ENCODE results near the gene AFAP1.

The AFAP1 gene

DNA sequence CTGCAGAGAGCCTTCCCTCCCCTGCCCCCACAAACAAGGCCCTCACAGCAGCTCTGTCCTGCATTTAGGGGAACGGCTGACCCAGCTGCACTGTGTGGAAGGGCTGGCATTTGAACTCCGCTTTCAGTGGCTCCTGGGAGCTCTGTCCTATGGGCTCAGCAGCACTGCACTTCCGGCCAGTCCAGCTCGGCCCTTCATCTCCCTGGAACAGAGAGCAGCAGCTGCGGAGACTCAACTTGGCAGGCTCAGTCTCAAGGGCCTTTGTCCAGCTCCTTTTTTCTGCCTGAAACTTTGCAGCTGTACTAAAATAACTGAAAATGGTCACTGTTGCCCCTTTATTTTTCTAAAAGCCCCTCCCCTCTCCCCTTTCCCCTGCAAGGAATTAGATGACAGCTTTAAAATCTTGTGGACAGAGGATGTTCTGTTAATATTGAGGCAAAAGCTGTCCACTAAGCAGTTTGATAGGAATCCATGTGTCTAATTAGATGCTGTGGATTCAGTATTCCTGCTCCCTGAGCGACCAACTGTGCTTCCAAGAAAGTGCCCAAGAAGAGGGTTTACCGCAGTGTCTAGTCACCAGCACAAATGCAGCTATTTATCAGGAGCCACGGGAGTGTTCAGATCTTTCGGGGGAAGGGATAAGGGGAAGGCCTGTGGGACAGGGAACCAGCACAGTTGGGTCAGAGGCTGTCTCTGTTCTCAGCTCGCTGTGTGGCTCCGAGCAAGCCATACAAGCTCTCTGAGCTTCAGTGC is 133.1 kb downstream of the AFAP1 start:
- no peaks in the 10 kb centered on the region for H3K9me3 ChIP-seq
- TF ChIP-seq, protein P1, sequence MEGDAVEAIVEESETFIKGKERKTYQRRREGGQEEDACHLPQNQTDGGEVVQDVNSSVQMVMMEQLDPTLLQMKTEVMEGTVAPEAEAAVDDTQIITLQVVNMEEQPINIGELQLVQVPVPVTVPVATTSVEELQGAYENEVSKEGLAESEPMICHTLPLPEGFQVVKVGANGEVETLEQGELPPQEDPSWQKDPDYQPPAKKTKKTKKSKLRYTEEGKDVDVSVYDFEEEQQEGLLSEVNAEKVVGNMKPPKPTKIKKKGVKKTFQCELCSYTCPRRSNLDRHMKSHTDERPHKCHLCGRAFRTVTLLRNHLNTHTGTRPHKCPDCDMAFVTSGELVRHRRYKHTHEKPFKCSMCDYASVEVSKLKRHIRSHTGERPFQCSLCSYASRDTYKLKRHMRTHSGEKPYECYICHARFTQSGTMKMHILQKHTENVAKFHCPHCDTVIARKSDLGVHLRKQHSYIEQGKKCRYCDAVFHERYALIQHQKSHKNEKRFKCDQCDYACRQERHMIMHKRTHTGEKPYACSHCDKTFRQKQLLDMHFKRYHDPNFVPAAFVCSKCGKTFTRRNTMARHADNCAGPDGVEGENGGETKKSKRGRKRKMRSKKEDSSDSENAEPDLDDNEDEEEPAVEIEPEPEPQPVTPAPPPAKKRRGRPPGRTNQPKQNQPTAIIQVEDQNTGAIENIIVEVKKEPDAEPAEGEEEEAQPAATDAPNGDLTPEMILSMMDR (IDR thresholded peaks at IDR 0.05), result no peak
- H3K27me3 ChIP-seq, result no peaks in the 10 kb centered on the region
- no peak overlapping the region for H3K27ac ChIP-seq
- peaks cover 0 to 9% of the 10 kb centered on the region in 2 experiments for H3K4me1 ChIP-seq (ENCODE audit: control insufficient read depth in 1 of 2, insufficient read depth in 1 of 2, low read depth in 1 of 2, low read length in 1 of 2)
- no peak overlapping the region for H3K4me3 ChIP-seq (ENCODE audit: low read depth in 1 of 2, low read length in 1 of 2)
- H3K36me3 ChIP-seq, result peaks cover 20% of the 10 kb centered on the region

DNA sequence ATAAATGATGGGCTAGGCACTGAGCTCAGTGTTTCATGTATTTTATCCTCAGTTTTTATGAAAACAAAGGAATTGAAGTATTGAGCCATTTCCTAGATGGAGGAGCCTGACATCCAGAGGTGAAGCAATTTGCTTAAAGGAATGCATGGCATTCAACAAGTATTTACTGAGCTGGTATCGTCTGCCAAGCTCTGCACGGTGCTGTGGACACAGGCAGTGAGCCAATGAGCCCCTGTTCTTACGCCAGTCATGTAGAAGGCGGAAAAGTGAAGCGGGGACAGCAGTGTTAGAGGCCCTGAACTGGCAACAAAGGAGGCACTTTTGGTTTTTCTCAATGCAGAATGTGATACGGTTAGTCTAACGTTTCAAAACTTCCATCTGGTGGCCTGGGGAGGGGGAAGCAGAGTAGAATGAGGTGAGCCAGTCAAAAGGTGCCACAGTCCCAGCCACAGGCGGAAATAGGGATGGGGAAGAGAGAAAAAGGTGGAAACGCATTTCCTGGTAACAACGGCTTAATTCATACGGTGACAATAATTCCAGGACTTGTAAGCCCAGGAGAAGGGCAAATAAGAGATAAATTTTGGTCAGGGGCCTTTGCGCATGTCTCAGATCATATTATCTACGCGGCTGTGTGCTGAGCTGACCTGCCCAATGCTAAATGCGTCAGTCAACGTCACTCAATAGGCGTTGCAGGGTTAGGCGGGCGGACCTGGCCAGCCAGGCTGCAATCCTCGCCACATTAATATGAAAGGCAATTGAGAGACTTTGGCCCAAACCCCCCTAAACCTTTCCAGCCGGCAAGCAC is 133.9 kb downstream of the AFAP1 start:
- peaks cover 0 to 9% of the 10 kb centered on the region in 2 experiments for H3K4me1 ChIP-seq (ENCODE audit: control insufficient read depth in 1 of 2, insufficient read depth in 1 of 2, low read depth in 1 of 2, low read length in 1 of 2)
- H3K36me3 ChIP-seq, result peaks cover 17% of the 10 kb centered on the region
- H3K9me3 ChIP-seq, result no peaks in the 10 kb centered on the region
- TF ChIP-seq, protein P1 (IDR thresholded peaks at IDR 0.05), result no peak
- H3K4me3 ChIP-seq (ENCODE audit: low read depth in 1 of 2, low read length in 1 of 2), result no peak overlapping the region
- H3K27me3 ChIP-seq, result no peaks in the 10 kb centered on the region
- H3K27ac ChIP-seq, result no peak overlapping the region

DNA sequence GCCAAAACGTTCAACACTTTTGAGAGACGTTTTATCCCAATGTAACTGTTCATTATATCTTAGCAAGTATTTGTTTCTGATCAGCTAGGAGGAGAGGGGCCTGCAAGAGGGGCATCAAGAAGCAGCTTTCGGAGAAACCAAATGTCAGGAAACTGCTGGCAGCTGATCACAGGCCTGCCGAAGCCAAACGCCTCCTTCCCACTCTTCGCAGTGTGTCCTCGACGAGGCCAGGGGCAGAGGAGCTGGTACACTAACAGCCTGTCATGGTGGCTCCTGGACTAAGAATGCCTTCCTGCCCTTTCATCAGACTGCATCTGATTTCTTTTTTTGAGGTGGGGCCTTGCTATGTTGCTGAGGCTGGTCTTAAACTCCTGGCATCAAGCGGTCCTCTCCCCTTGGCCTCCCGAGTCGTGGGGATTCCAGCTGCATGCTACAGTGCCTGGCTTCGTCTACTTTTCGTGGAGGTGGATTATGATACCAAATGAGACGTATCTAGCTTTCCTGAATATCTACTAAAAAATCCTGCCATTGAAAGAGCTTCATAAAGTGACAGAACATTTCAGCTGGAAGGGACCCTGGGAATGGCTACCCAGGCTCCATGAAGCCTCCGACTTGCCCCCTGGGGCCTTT is 134.8 kb downstream of the AFAP1 start:
- H3K4me1 ChIP-seq (ENCODE audit: control insufficient read depth in 1 of 2, insufficient read depth in 1 of 2, low read depth in 1 of 2, low read length in 1 of 2), result peaks cover 0 to 9% of the 10 kb centered on the region in 2 experiments
- TF ChIP-seq, protein P1 (IDR thresholded peaks at IDR 0.05), result no peak
- H3K36me3 ChIP-seq, result peaks cover 24% of the 10 kb centered on the region
- H3K4me3 ChIP-seq (ENCODE audit: low read depth in 1 of 2, low read length in 1 of 2), result no peak overlapping the region
- H3K9me3 ChIP-seq, result no peaks in the 10 kb centered on the region
- no peaks in the 10 kb centered on the region for H3K27me3 ChIP-seq
- H3K27ac ChIP-seq, result no peak overlapping the region

DNA sequence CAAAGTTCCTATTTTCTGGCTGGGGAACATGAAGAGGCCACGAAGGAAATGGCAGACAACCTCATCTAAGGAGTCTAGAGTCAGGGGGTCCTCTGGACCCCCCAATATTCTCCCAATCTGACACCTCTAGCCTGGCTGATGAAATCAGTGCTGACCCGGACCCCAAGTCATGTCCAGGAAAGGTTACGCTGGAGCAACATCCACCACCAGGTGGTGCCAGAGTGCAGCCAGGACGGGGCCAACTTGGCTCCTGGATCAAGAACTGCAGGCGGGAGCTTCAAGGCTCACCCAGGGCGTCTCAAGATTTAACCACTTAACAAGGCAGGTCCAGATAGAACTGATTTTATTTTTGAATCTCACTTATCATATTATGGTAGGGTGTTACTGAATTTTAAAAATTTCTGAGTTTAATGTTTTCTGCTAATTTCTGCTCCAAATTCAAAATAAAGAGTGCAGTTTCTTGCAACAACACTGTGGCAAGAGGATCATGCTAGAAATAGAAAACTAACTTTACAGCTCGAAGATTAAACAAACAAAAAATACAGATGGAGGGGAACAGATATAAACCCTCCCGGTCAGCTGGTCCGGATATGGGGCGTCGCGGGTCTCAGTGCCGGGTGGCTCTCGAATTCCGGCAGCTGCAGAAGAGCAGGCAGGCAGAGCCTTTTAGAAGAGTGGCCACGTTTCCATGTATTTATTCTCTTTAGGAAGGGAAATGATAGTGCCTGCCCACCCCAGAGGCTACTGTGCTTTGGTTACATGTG is 135.5 kb downstream of the AFAP1 start:
- TF ChIP-seq, protein P1 (IDR thresholded peaks at IDR 0.05), result no peak
- Histone ChIP-seq H3K27ac (no peak overlapping the region), H3K4me3 (ENCODE audit: low read depth in 1 of 2, low read length in 1 of 2) (no peak overlapping the region), H3K27me3 (no peaks in the 10 kb centered on the region), H3K9me3 (no peaks in the 10 kb centered on the region), H3K36me3 (peaks cover 24% of the 10 kb centered on the region), H3K4me1 (ENCODE audit: control insufficient read depth in 1 of 2, insufficient read depth in 1 of 2, low read depth in 1 of 2, low read length in 1 of 2) (peaks cover 0 to 9% of the 10 kb centered on the region in 2 experiments)

DNA sequence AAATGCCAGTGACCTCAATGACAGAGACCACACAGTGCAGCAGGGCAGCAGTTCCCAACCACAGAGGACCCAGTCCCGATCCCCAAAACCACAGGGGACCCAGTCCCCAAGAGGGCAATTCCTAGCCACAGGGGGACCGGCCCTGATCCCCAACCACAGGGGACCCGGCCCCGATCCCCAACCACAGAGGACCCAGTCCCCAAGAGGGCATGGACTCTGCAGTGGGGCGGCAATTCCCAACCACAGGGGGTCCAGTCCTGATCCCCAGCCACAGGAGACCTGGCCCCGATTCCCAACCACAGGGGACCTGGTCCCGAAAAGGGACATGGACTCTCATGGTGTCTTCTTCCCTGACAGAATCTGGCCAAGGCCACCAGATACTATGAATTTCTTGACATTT is 136.3 kb downstream of the AFAP1 start:
- H3K27ac ChIP-seq, result no peak overlapping the region
- TF ChIP-seq, protein P1 (IDR thresholded peaks at IDR 0.05), result no peak
- no peak overlapping the region for H3K4me3 ChIP-seq (ENCODE audit: low read depth in 1 of 2, low read length in 1 of 2)
- no peaks in the 10 kb centered on the region for H3K9me3 ChIP-seq
- H3K27me3 ChIP-seq, result no peaks in the 10 kb centered on the region
- H3K36me3 ChIP-seq, result peaks cover 28% of the 10 kb centered on the region
- H3K4me1 ChIP-seq (ENCODE audit: control insufficient read depth in 1 of 2, insufficient read depth in 1 of 2, low read depth in 1 of 2, low read length in 1 of 2), result peaks cover 0 to 9% of the 10 kb centered on the region in 2 experiments
